PC-9 (cell line): ENCODE results near the gene CAST.

ENCODE experiments used
- CTCF ChIP-seq: fragments of 200-600 bp; sonication (generic); conservative IDR thresholded peaks from 2 replicates; pipeline ENCODE4 v1.6.1; 2017; ENCODE audit warnings: mixed run types, antibody characterized with exemption, mild to moderate bottlenecking, moderate library complexity
- EZH2 ChIP-seq: fragments of 200-600 bp; sonication (generic); IDR thresholded peaks from 2 replicates; pipeline ENCODE4 v1.8.0; 2017; ENCODE audit warnings: antibody characterized with exemption, low read depth

- TF ChIP-seq CTCF, result no peak
- no peak for TF ChIP-seq EZH2
Measured at GRCh38 chr5:96638561-96638960, 23.6 kb upstream of the CAST start.
